GM18499 (cell line): ENCODE results near the gene SNCB.

Experiments
- ATAC-seq: cut with Tn5 transposase; IDR thresholded peaks from one replicate; pipeline ENCODE4 v1.9.1; 2021; ENCODE audit warnings: moderate number of reproducible peaks; ENCODE audit not compliant: insufficient read depth, unreplicated experiment

SNCB gene

GRCh38 chr5:176646049-176646706 lies 15.8 kb upstream of the SNCB start:
- no peak for ATAC-seq

- ATAC-seq = no peak
These were observed 14.7 kb upstream of the SNCB start for GRCh38 chr5:176644878-176645670.

- ATAC-seq = no peak
These were observed 14.0 kb upstream of the SNCB start for GRCh38 chr5:176644294-176644693.

GRCh38 chr5:176643491-176644219 lies 13.3 kb upstream of the SNCB start:
- ATAC-seq = no peak

- no peak for ATAC-seq
These were observed 12.5 kb upstream of the SNCB start for GRCh38 chr5:176642675-176643490.

- no peak for ATAC-seq
These were observed 10.3 kb upstream of the SNCB start for GRCh38 chr5:176640616-176641015.

GRCh38 chr5:176639981-176640380 lies 9.6 kb upstream of the SNCB start:
- no peak for ATAC-seq

- ATAC-seq = no peak
These were observed 8.9 kb upstream of the SNCB start for GRCh38 chr5:176639208-176639607.

- no peak for ATAC-seq
These were observed 8.1 kb upstream of the SNCB start for GRCh38 chr5:176638437-176638836.

GRCh38 chr5:176637556-176637955 lies 7.2 kb upstream of the SNCB start:
- ATAC-seq = no peak

- no peak for ATAC-seq
These were observed 6.1 kb upstream of the SNCB start for GRCh38 chr5:176636426-176636825.

- ATAC-seq = no peak
These were observed 3.3 kb upstream of the SNCB start for GRCh38 chr5:176633598-176633997.

GRCh38 chr5:176632745-176633144 lies 2.4 kb upstream of the SNCB start:
- no peak for ATAC-seq

- ATAC-seq = no peak
These were observed 1.3 kb upstream of the SNCB start for GRCh38 chr5:176631383-176632200.

- ATAC-seq = no peak
These were observed 418 bp upstream of the SNCB start for GRCh38 chr5:176630681-176631222.

GRCh38 chr5:176629317-176629852 lies 949 bp downstream of the SNCB start:
- no peak for ATAC-seq

- ATAC-seq = no peak
These were observed 1.7 kb downstream of the SNCB start for GRCh38 chr5:176628406-176629228.

- ATAC-seq = no peak
These were observed 2.8 kb downstream of the SNCB start for GRCh38 chr5:176627582-176627981.
